ENCODE results near the gene PALD1. TPM values are rescaled to one million over a fixed set of nuclear protein-coding genes. Genes with fewer than 3 reads are reported as not detected.

Gene PALD1
- polyA plus RNA-seq, 1 of the 3 experiments (the other 2 are of a cell fraction), result 0.16 TPM

- H3K9me3 ChIP-seq, result no peaks in the 10 kb centered on the region
- no peak overlapping the region for H3K27ac ChIP-seq (ENCODE audit: low read depth in 2 of 2, low read length in 1 of 2)
- no peaks in the 10 kb centered on the region for H4K20me1 ChIP-seq (ENCODE audit: insufficient read depth)
- no peak for DNase-seq
- H3K27me3 ChIP-seq (ENCODE audit: insufficient read depth), result peaks cover 28% of the 10 kb centered on the region
- CTCF ChIA-PET, result interaction anchor here (1.2 to 1.4 kb wide), 2 partner anchors 41 to 312 kb away, joined by 3 read pairs; no protein-coding TSS in a partner anchor
- no peaks in the 10 kb centered on the region for H3K79me2 ChIP-seq (ENCODE audit: insufficient read depth)
- 25% methylated on average over 5 of the region's 5 CpGs for WGBS (ENCODE audit: low lambda C conversion rate)
- H3K4me1 ChIP-seq (ENCODE audit: control insufficient read depth in 1 of 2, insufficient read depth in 2 of 2, low read depth in 1 of 2, low read length in 1 of 2), result peaks cover 0 to 16% of the 10 kb centered on the region in 2 experiments; a peak in 1 of 4 replicates
- no peaks in the 10 kb centered on the region for H3K9me2 ChIP-seq
- TF ChIP-seq TAF1 (IDR thresholded peaks at IDR 0.05; ENCODE audit: borderline replicate concordance, low read depth, low read length) (no peak), GATA2 (CRISPR knock-in tag; IDR thresholded peaks at IDR 0.05) (no peak)
- no peak overlapping the region for H3K4me2 ChIP-seq
- POLR2A ChIA-PET, result no interaction called here
- H3F3A ChIP-seq (replicated peaks; ENCODE audit: insufficient read depth), result no peaks in the 10 kb centered on the region
- no peak overlapping the region for H3K4me3 ChIP-seq (ENCODE audit: low read depth in 2 of 2, low read length in 1 of 2)
- no peak overlapping the region for H3K9ac ChIP-seq
- H2AFZ ChIP-seq (ENCODE audit: low read depth), result no peak overlapping the region
- no peaks in the 10 kb centered on the region for H3K36me3 ChIP-seq (replicated peaks in 1 of 2; ENCODE audit: control insufficient read depth in 1 of 2, insufficient read depth in 2 of 2, low read length in 1 of 2)
Observed at GRCh38 chr10:70590655-70591416, 112.3 kb downstream of the PALD1 start.

- Histone ChIP-seq H3K36me3 (replicated peaks in 1 of 2; ENCODE audit: control insufficient read depth in 1 of 2, insufficient read depth in 2 of 2, low read length in 1 of 2) (no peaks in the 10 kb centered on the region), H3K27me3 (ENCODE audit: insufficient read depth) (peaks cover 25% of the 10 kb centered on the region), H3K4me1 (ENCODE audit: control insufficient read depth in 1 of 2, insufficient read depth in 2 of 2, low read depth in 1 of 2, low read length in 1 of 2) (peaks cover 0 to 9% of the 10 kb centered on the region in 2 experiments; a peak in 1 of 4 replicates), H3K9ac (no peak overlapping the region), H3K27ac (ENCODE audit: low read depth in 2 of 2, low read length in 1 of 2) (no peak overlapping the region), H2AFZ (ENCODE audit: low read depth) (no peak overlapping the region), H3F3A (replicated peaks; ENCODE audit: insufficient read depth) (no peaks in the 10 kb centered on the region), H3K9me2 (no peaks in the 10 kb centered on the region), H3K9me3 (no peaks in the 10 kb centered on the region), H3K79me2 (ENCODE audit: insufficient read depth) (no peaks in the 10 kb centered on the region), H3K4me2 (no peak overlapping the region), H3K4me3 (ENCODE audit: low read depth in 2 of 2, low read length in 1 of 2) (no peak overlapping the region), H4K20me1 (ENCODE audit: insufficient read depth) (no peaks in the 10 kb centered on the region)
- no peak for DNase-seq
- ChIA-PET POLR2A (interaction anchor here (0.6 kb wide), 1 partner anchor 63 kb away, joined by 5 read pairs; no protein-coding TSS in a partner anchor), CTCF (interaction anchor here (1.1 to 1.4 kb wide), 3 partner anchors 26 to 311 kb away, joined by 3 read pairs; no protein-coding TSS in a partner anchor)
- WGBS (ENCODE audit: low lambda C conversion rate), result 34% methylated on average over 2 of the region's 2 CpGs
- TF ChIP-seq MXI1 (IDR thresholded peaks at IDR 0.05; ENCODE audit: low read depth, low read length) (no peak), EZH2phosphoT487 (IDR thresholded peaks at IDR 0.05; ENCODE audit: borderline replicate concordance, low read depth) (no peak), RCOR1 (IDR thresholded peaks at IDR 0.05; ENCODE audit: low read length) (no peak), MAX (IDR thresholded peaks at IDR 0.05; ENCODE audit: low read depth) (no peak), ZBTB33 (IDR thresholded peaks at IDR 0.05; ENCODE audit: borderline replicate concordance, low read depth) (no peak), GABPA (IDR thresholded peaks at IDR 0.05; ENCODE audit: low read depth) (no peak), JUND (IDR thresholded peaks at IDR 0.05) (no peak), USF2 (IDR thresholded peaks at IDR 0.05; ENCODE audit: borderline replicate concordance, low read depth, low read length) (no peak)
Observed at GRCh38 chr10:70592186-70592735, 113.7 kb downstream of the PALD1 start.

Data from SK-N-SH (cell line).